HG02588 (cell line): ENCODE measurements around the gene KIF18B.

ENCODE experiments used
- ATAC-seq: cut with Tn5 transposase; IDR thresholded peaks from one replicate; pipeline ENCODE4 v1.9.1; 2021; ENCODE audit warnings: mild to moderate bottlenecking, moderate library complexity; ENCODE audit not compliant: unreplicated experiment

The KIF18B gene

GRCh38 chr17:44907729-44908470, 39.7 kb downstream of the KIF18B start:
- no peak for ATAC-seq

GRCh38 chr17:44906763-44907728, 40.5 kb downstream of the KIF18B start:
- no peak for ATAC-seq

GRCh38 chr17:44906010-44906646, 41.4 kb downstream of the KIF18B start:
- no peak for ATAC-seq

GRCh38 chr17:44905006-44906000, 42.3 kb downstream of the KIF18B start:
- no peak for ATAC-seq

GRCh38 chr17:44904001-44904984, 43.3 kb downstream of the KIF18B start:
- ATAC-seq, result no peak

GRCh38 chr17:44903012-44903685, 44.4 kb downstream of the KIF18B start:
- ATAC-seq, result no peak

GRCh38 chr17:44902135-44902760, 45.3 kb downstream of the KIF18B start:
- ATAC-seq, result no peak

GRCh38 chr17:44901411-44901921, 46.1 kb downstream of the KIF18B start:
- ATAC-seq, result no peak

GRCh38 chr17:44900894-44901293, 46.7 kb downstream of the KIF18B start:
- ATAC-seq, result no peak

- ATAC-seq, result peak; percentile 71
These were observed 48.3 kb downstream of the KIF18B start, which contains the start of gene EFTUD2 for GRCh38 chr17:44899074-44899782. EFTUD2 (minus strand) TSS chr17:44899445; CDS start chr17:44894521, 4,924 bp downstream.

GRCh38 chr17:44898768-44899073, 48.9 kb downstream of the KIF18B start:
- no peak for ATAC-seq

- no peak for ATAC-seq
These were observed 52.9 kb downstream of the KIF18B start for GRCh38 chr17:44894642-44895041.

GRCh38 chr17:44892250-44892649, 55.3 kb downstream of the KIF18B start:
- ATAC-seq, result no peak

- ATAC-seq, result no peak
These were observed 58.6 kb downstream of the KIF18B start for GRCh38 chr17:44889003-44889402.

- ATAC-seq, result no peak
These were observed 59.3 kb downstream of the KIF18B start for GRCh38 chr17:44887971-44888954.

GRCh38 chr17:44887016-44887415, 60.6 kb downstream of the KIF18B start:
- no peak for ATAC-seq
